HUES6 (cell line): Measurements from ENCODE around the gene TMEM244.

Source experiments
- H3K27ac ChIP-seq: 2 replicates; pipeline ENCODE4 v1.7.0; 2013; ENCODE audit warnings: low read depth, mild to moderate bottlenecking, low read length, inconsistent platforms
- H3K27me3 ChIP-seq: 2 replicates; pipeline ENCODE4 v1.6.1; 2013; ENCODE audit warnings: low read length; ENCODE audit not compliant: control insufficient read depth, insufficient read depth
- H3K36me3 ChIP-seq: 2 replicates; pipeline ENCODE4 v1.6.1; 2013; ENCODE audit warnings: low read length; ENCODE audit not compliant: control insufficient read depth, insufficient read depth
- H3K4me1 ChIP-seq: 2 replicates; pipeline ENCODE4 v1.6.1; 2013; ENCODE audit warnings: low read length; ENCODE audit not compliant: control insufficient read depth, insufficient read depth
- H3K4me3 ChIP-seq: 2 replicates; pipeline ENCODE4 v1.5.1; 2013; ENCODE audit warnings: low read depth, low read length
- H3K9ac ChIP-seq: one replicate; pipeline ENCODE4 v1.6.1; 2013; ENCODE audit warnings: mild to moderate bottlenecking, low read length
- H3K9me3 ChIP-seq: 2 replicates; pipeline ENCODE4 v1.6.1; 2013; ENCODE audit warnings: low read depth, low read length; ENCODE audit not compliant: control insufficient read depth, insufficient read depth

TMEM244 gene

GRCh38 chr6:129860908-129861665 is at the start of gene TMEM244:
Gene TMEM244, minus strand, starts transcription at chr6:129861315. Its CDS starts 127 bp downstream, at chr6:129861188.
- no peaks in the 10 kb centered on the region for H3K36me3 ChIP-seq
- H3K9me3 ChIP-seq, result peaks cover 8% of the 10 kb centered on the region; the same call in 1 of the 2 replicates
- H3K4me1 ChIP-seq, result no peaks in the 10 kb centered on the region; the same call in 1 of the 2 replicates
- H3K27ac ChIP-seq, result no peak within 1 kb of the TSS
- H3K9ac ChIP-seq, result no peak within 1 kb of the TSS
- no peak within 1 kb of the TSS for H3K4me3 ChIP-seq
- H3K27me3 ChIP-seq, result no peaks in the 10 kb centered on the region

GRCh38 chr6:129908858-129909257 is 47.7 kb upstream of the TMEM244 start:
- H3K9ac ChIP-seq, result no peak overlapping the region
- H3K36me3 ChIP-seq, result no peaks in the 10 kb centered on the region
- H3K9me3 ChIP-seq, result no peaks in the 10 kb centered on the region
- H3K4me3 ChIP-seq, result no peak overlapping the region
- no peaks in the 10 kb centered on the region for H3K27me3 ChIP-seq
- H3K4me1 ChIP-seq, result no peaks in the 10 kb centered on the region
- H3K27ac ChIP-seq, result no peak overlapping the region

- H3K27me3 ChIP-seq, result no peaks in the 10 kb centered on the region
- H3K36me3 ChIP-seq, result no peaks in the 10 kb centered on the region
- H3K9ac ChIP-seq, result no peak overlapping the region
- no peaks in the 10 kb centered on the region for H3K4me1 ChIP-seq
- H3K9me3 ChIP-seq, result no peaks in the 10 kb centered on the region
- no peak overlapping the region for H3K4me3 ChIP-seq
- H3K27ac ChIP-seq, result no peak overlapping the region
Observed at GRCh38 chr6:129908356-129908755, 47.2 kb upstream of the TMEM244 start.

GRCh38 chr6:129906515-129907077 is 45.5 kb upstream of the TMEM244 start:
- H3K36me3 ChIP-seq, result no peaks in the 10 kb centered on the region
- no peak overlapping the region for H3K27ac ChIP-seq
- H3K4me1 ChIP-seq, result no peaks in the 10 kb centered on the region
- no peak overlapping the region for H3K9ac ChIP-seq
- H3K4me3 ChIP-seq, result no peak overlapping the region
- H3K27me3 ChIP-seq, result no peaks in the 10 kb centered on the region
- no peaks in the 10 kb centered on the region for H3K9me3 ChIP-seq

GRCh38 chr6:129903082-129903481 is 42.0 kb upstream of the TMEM244 start:
- no peaks in the 10 kb centered on the region for H3K36me3 ChIP-seq

GRCh38 chr6:129902681-129903080 is 41.6 kb upstream of the TMEM244 start:
- no peaks in the 10 kb centered on the region for H3K4me1 ChIP-seq
- H3K36me3 ChIP-seq, result no peaks in the 10 kb centered on the region

More at GRCh38 chr6:129903082-129903481, 42.0 kb upstream of the TMEM244 start:
- Histone ChIP-seq H3K4me3 (no peak overlapping the region), H3K27me3 (no peaks in the 10 kb centered on the region), H3K4me1 (no peaks in the 10 kb centered on the region), H3K27ac (no peak overlapping the region), H3K9me3 (no peaks in the 10 kb centered on the region), H3K9ac (no peak overlapping the region)

GRCh38 chr6:129901910-129902309 is 40.8 kb upstream of the TMEM244 start:
- Histone ChIP-seq H3K27ac (no peak overlapping the region), H3K27me3 (no peaks in the 10 kb centered on the region), H3K9ac (no peak overlapping the region), H3K36me3 (no peaks in the 10 kb centered on the region), H3K4me3 (no peak overlapping the region), H3K9me3 (no peaks in the 10 kb centered on the region), H3K4me1 (no peaks in the 10 kb centered on the region)

More at GRCh38 chr6:129902681-129903080, 41.6 kb upstream of the TMEM244 start:
- no peak overlapping the region for H3K27ac ChIP-seq
- no peaks in the 10 kb centered on the region for H3K27me3 ChIP-seq
- H3K9me3 ChIP-seq, result no peaks in the 10 kb centered on the region
- no peak overlapping the region for H3K4me3 ChIP-seq
- H3K9ac ChIP-seq, result no peak overlapping the region

- Histone ChIP-seq H3K9ac (no peak overlapping the region), H3K4me3 (no peak overlapping the region)
Observed at GRCh38 chr6:129895692-129896091, 34.6 kb upstream of the TMEM244 start.

GRCh38 chr6:129894921-129895320 is 33.8 kb upstream of the TMEM244 start:
- H3K27me3 ChIP-seq, result no peaks in the 10 kb centered on the region
- H3K27ac ChIP-seq, result no peak overlapping the region
- no peaks in the 10 kb centered on the region for H3K9me3 ChIP-seq
- H3K4me3 ChIP-seq, result no peak overlapping the region
- H3K36me3 ChIP-seq, result no peaks in the 10 kb centered on the region
- H3K4me1 ChIP-seq, result no peaks in the 10 kb centered on the region
- H3K9ac ChIP-seq, result no peak overlapping the region

More at GRCh38 chr6:129895692-129896091, 34.6 kb upstream of the TMEM244 start:
- Histone ChIP-seq H3K36me3 (no peaks in the 10 kb centered on the region), H3K27ac (no peak overlapping the region), H3K9me3 (no peaks in the 10 kb centered on the region), H3K27me3 (no peaks in the 10 kb centered on the region), H3K4me1 (no peaks in the 10 kb centered on the region)

GRCh38 chr6:129893640-129894039 is 32.5 kb upstream of the TMEM244 start:
- no peak overlapping the region for H3K9ac ChIP-seq
- no peaks in the 10 kb centered on the region for H3K36me3 ChIP-seq

GRCh38 chr6:129890701-129891100 is 29.6 kb upstream of the TMEM244 start:
- H3K4me1 ChIP-seq, result no peaks in the 10 kb centered on the region
- H3K27me3 ChIP-seq, result no peaks in the 10 kb centered on the region
- H3K36me3 ChIP-seq, result no peaks in the 10 kb centered on the region
- H3K9ac ChIP-seq, result no peak overlapping the region
- no peak overlapping the region for H3K27ac ChIP-seq
- H3K4me3 ChIP-seq, result no peak overlapping the region
- no peaks in the 10 kb centered on the region for H3K9me3 ChIP-seq

More at GRCh38 chr6:129893640-129894039, 32.5 kb upstream of the TMEM244 start:
- Histone ChIP-seq H3K9me3 (no peaks in the 10 kb centered on the region), H3K27me3 (no peaks in the 10 kb centered on the region), H3K4me3 (no peak overlapping the region), H3K27ac (no peak overlapping the region), H3K4me1 (no peaks in the 10 kb centered on the region)
